MCF 10A (cell line): ENCODE measurements around the gene FCRL1. TPM values are rescaled to one million over a fixed set of nuclear protein-coding genes. Genes with fewer than 3 reads are reported as not detected.

Experiments used
- BruUV-seq: library from RNA; stranded (reverse); fragments of 400-500 nt; replicated peaks from 2 replicates; lab custom pipeline; 2021; lab: Mats Ljungman, UMichigan
- CTCF ChIA-PET: fragments of 300-600 bp; sonication (Branson Sonifier 250); formaldehyde crosslinking; extraction: SDS; loops from one replicate; lab custom pipeline; 2021; ENCODE audit warnings: antibody characterized with exemption, inconsistent platforms; lab: Yijun Ruan, JAX
- POLR2A ChIA-PET: fragments of 300-600, 350-650 bp; sonication (Branson Sonifier 250); formaldehyde crosslinking; extraction: SDS; loops from one replicate; lab custom pipeline; 2020; ENCODE audit warnings: antibody characterized with exemption, inconsistent platforms; lab: Yijun Ruan, JAX
- DNase-seq: peaks from one replicate; pipeline ENCODE4 v3.0.0-alpha.2; 2018; ENCODE audit not compliant: unreplicated experiment
- H3K27ac Mint-ChIP-seq: one replicate; pipeline ENCODE4 v1.8.0; 2022; ENCODE audit warnings: mild to moderate bottlenecking, low read depth, mixed read lengths; ENCODE audit not compliant: unreplicated experiment
- H3K27me3 Mint-ChIP-seq: one replicate; pipeline ENCODE4 v1.8.0; 2022; ENCODE audit warnings: mixed read lengths; ENCODE audit not compliant: insufficient read depth, unreplicated experiment
- H3K36me3 Mint-ChIP-seq: one replicate; pipeline ENCODE4 v1.8.0; 2022; ENCODE audit warnings: mild to moderate bottlenecking, moderate library complexity, mixed read lengths; ENCODE audit not compliant: insufficient read depth, unreplicated experiment
- H3K4me1 Mint-ChIP-seq: one replicate; pipeline ENCODE4 v1.8.0; 2022; ENCODE audit warnings: mixed read lengths; ENCODE audit not compliant: insufficient read depth, unreplicated experiment
- H3K4me3 Mint-ChIP-seq: one replicate; pipeline ENCODE4 v1.8.0; 2022; ENCODE audit warnings: mild to moderate bottlenecking, moderate library complexity, mixed read lengths; ENCODE audit not compliant: unreplicated experiment
- H3K9me3 Mint-ChIP-seq: one replicate; pipeline ENCODE4 v1.8.0; 2022; ENCODE audit warnings: mixed read lengths; ENCODE audit not compliant: unreplicated experiment
- CTCF ChIP-seq: fragments of 200-600 bp; IDR thresholded peaks from one replicate; pipeline ENCODE4 v1.8.0; 2022; ENCODE audit warnings: antibody characterized with exemption, mild to moderate bottlenecking; ENCODE audit not compliant: unreplicated experiment
- intact Hi-C: fragments of 100-400 bp; cut with micrococcal nuclease; formaldehyde crosslinking; loops from 2 replicates; pipeline ENCODE4 v1.14.1; 2022
- total RNA-seq: library from RNA; stranded (reverse); gene quantifications from 2 replicates; pipeline ENCODE4 v1.2.3, GENCODE V29; 2022

Gene FCRL1
- total RNA-seq, 1 experiment from 2014 or later, result not detected

- TF ChIP-seq CTCF, result no peak
- Mint-ChIP-seq H3K27me3 (peaks cover 50% of the 10 kb centered on the region), H3K4me3 (no peak overlapping the region), H3K9me3 (no peaks in the 10 kb centered on the region), H3K27ac (no peak overlapping the region), H3K4me1 (no peaks in the 10 kb centered on the region), H3K36me3 (no peaks in the 10 kb centered on the region)
- intact Hi-C loops, result no loop called here
- CTCF ChIA-PET, result interaction anchor here (0.6 to 1.5 kb wide), 4 partner anchors 13 to 501 kb away, joined by 3 to 4 read pairs (median 4); no protein-coding TSS in a partner anchor
- POLR2A ChIA-PET, result no interaction called here
- no peak for DNase-seq
- BruUV-seq, result no TSS peak
Observed at GRCh38 chr1:157829210-157829609, 9.3 kb upstream of the FCRL1 start.

- BruUV-seq, result no TSS peak
- no peak for TF ChIP-seq CTCF
- no peak for DNase-seq
- Mint-ChIP-seq H3K27me3 (peaks cover 20% of the 10 kb centered on the region), H3K27ac (no peak overlapping the region), H3K9me3 (no peaks in the 10 kb centered on the region), H3K4me3 (no peak overlapping the region), H3K4me1 (no peaks in the 10 kb centered on the region), H3K36me3 (no peaks in the 10 kb centered on the region)
- POLR2A ChIA-PET, result no interaction called here
- CTCF ChIA-PET, result interaction anchor here (1.2 kb wide), 1 partner anchor 10 kb away, joined by 4 read pairs; no protein-coding TSS in a partner anchor
- intact Hi-C loops, result no loop called here
Observed at GRCh38 chr1:157820299-157820698, 379 bp upstream of the FCRL1 start.

- ChIA-PET CTCF (interaction anchor here (0.6 kb wide), 1 partner anchor 416 kb away, joined by 3 read pairs; no protein-coding TSS in a partner anchor), POLR2A (no interaction called here)
- H3K27me3 Mint-ChIP-seq, result peaks cover 9% of the 10 kb centered on the region
- H3K4me3 Mint-ChIP-seq, result no peak overlapping the region
- H3K27ac Mint-ChIP-seq, result no peak overlapping the region
- no peaks in the 10 kb centered on the region for H3K4me1 Mint-ChIP-seq
- DNase-seq, result no peak
- no TSS peak for BruUV-seq
- intact Hi-C loops, result no loop called here
- TF ChIP-seq CTCF, result no peak
- H3K9me3 Mint-ChIP-seq, result no peaks in the 10 kb centered on the region
- no peaks in the 10 kb centered on the region for H3K36me3 Mint-ChIP-seq
Observed at GRCh38 chr1:157819215-157819614, 705 bp downstream of the FCRL1 start.

- no peak overlapping the region for H3K27ac Mint-ChIP-seq
- TF ChIP-seq CTCF, result no peak
- ChIA-PET CTCF (interaction anchor here (0.5 to 1.2 kb wide), 2 partner anchors 10 to 574 kb away, joined by 3 to 4 read pairs; no protein-coding TSS in a partner anchor), POLR2A (no interaction called here)
- no peak overlapping the region for H3K4me3 Mint-ChIP-seq
- intact Hi-C loops, result no loop called here
- H3K27me3 Mint-ChIP-seq, result peaks cover 14% of the 10 kb centered on the region
- no peaks in the 10 kb centered on the region for H3K36me3 Mint-ChIP-seq
- H3K4me1 Mint-ChIP-seq, result no peaks in the 10 kb centered on the region
- no peaks in the 10 kb centered on the region for H3K9me3 Mint-ChIP-seq
- no peak for DNase-seq
- BruUV-seq, result no TSS peak
Observed at GRCh38 chr1:157813269-157813668, 6.7 kb downstream of the FCRL1 start.
